CD4-positive, alpha-beta T cell treated with Interleukin-4 for 1 hour (primary cell): ENCODE results near the gene MMP28.
"Not testable (repeated sequence)": the region's sequence is repeated elsewhere in the genome, so short reads cannot be mapped to it uniquely, and the experiment has no call there.

Experiments
- DNase-seq, 2 donors: peaks; one replicate each; pipeline ENCODE4 v3.0.0-alpha.2; 2020 to 2022

MMP28 gene

DNA sequence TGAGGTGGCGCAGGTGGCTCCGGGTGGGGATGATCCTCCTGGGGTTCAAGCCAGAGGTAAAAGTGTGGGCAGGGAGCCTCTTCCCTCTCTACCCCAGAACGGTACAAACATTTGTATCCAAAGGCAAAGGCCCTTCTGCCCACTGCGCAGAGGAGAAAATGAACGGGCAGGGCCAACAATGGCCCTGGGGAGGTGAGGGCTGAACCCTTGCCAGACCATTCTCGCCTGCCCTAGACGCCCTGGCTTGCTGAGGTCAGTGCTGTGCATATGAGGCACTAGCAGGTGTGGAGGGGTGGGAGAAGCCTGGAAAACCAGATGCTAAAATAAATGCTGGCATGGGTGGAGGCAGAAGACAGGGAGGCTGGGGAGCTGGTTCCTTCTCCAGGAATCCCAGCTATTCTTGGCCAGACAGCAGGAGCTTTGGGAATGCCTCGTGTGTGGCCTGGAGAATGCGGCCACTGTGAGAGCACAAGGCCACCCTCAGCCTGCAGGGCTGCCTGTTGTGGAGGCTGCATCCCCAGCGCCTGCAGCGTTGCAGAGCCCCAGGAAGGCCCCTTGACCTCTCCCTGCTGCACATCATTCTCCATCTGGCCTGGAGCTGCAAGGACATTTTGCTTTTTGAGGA is 30.2 kb downstream of the MMP28 start:
- DNase-seq, result no peak

DNA sequence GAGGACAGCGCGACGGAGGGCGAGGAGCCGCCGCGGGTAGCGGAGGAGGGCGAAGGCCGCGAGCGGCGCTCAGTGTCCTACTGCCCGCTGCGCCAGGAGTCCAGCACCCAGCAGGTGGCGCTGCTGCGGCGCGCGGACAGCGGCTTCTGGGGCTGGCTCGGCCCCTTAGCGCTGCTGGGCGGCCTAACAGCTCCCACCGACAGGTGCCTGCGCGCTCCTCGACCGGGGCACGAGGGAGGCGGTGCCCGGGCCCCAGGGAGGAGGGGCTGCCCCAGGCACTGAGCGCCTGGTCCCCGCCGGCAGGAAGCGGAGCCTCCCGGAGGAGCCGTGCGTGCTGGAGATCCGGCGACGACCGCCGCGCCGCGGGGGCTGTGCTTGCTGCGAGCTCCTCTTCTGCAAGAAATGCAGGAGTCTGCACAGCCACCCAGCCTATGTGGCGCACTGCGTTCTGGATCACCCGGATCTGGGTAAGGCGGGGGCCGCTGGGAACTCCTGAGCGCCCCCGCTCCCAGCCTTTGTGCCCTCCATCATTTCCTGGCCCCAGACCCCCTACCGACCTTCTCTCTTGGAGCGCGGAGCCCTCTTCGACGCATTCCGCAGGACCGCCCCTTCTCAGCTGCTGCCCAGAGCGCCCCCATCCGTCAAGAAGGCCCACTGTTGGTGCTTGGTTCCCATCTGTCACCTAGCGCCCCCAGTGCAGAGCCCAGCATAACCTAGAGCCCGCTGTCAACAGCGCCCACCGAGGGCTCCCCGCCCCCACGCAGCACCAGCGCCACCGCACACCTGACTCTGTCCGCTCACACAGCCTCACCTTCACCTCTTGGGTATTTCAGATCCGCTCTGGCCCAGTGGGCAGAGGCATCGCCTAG is 31.1 kb downstream of the MMP28 start:
- DNase-seq, result peak; percentile 88

GRCh38 chr17:35763767-35764122 is 31.7 kb downstream of the MMP28 start:
- no peak for DNase-seq

DNA sequence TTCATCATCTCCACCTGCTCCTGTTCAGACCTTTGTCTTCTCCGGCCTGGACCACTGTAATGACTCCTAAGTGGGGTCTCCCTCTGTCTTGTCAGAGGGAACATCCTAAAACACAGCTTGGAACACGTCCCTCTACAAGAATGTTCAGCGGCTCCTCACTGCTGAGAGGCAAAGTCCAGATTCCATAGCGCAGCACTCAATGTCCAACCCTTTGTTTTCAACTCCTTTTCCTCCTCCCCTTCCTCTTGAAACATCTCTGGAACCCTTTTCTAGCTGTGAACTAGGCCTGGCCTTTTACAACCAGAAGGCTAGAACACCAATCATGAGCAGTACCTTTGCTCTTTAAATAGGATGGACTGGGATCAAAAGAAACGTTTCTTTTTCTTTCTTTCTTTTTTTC is 33.8 kb downstream of the MMP28 start:
- no peak for DNase-seq

GRCh38 chr17:35760587-35760986 is 34.9 kb downstream of the MMP28 start, which contains the start of gene C17orf50:
C17orf50 (plus strand) TSS chr17:35760887; CDS start chr17:35760942, 55 bp downstream.
- no peak for DNase-seq

- no peak for DNase-seq
Measured at GRCh38 chr17:35757243-35757642, 38.2 kb downstream of the MMP28 start.

DNA sequence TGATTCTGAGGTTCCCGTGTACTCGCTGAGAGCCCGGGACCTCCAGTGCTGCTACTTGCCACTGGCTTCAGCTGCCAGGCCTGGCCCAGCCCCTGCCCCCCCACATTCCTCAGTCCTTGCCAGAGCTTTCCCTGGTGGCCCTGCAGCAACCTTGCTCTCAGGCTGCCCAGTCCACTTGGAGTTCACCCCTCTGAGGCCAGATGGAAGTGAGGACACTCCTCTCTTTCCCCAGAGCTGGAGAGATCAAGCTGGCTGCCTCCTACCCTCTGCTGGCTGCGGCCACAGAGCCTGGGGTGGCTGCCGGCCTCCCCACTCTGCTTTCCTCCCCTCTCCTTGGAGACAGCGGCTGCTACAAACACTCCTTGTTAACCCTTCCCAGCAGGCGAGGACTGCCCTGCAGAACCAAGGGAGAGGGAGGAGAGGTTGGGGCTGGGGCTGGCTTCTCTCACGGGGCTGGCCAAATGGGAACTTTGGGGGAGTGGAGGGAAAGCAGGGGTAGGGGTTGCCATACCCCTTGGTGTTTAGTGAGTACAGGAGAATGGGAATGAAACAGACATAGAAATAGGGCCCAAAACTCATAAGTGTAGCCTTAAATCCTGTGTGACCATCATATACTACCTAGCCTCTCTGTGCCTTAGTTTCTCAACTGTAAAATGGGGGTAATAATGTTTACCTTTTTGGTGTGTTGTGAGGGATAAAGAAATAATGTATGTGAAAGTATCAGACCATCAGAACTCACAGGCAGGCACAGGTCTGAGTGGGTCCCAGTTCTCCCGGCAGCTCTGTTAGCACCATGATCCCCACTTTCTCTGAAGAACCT is 42.3 kb downstream of the MMP28 start, which contains the start of gene GAS2L2:
TSS of gene GAS2L2 (minus strand) at position 295 of the 820 bp plus-strand sequence. CDS start 389 bp downstream, outside the sequence.
- DNase-seq, result no peak

GRCh38 chr17:35752471-35752870 is 43.0 kb downstream of the MMP28 start:
- no peak for DNase-seq

GRCh38 chr17:35751541-35751940 is 43.9 kb downstream of the MMP28 start:
- DNase-seq, result not testable (repeated sequence)

- no peak for DNase-seq
Measured at GRCh38 chr17:35750526-35751395, 44.7 kb downstream of the MMP28 start.

DNA sequence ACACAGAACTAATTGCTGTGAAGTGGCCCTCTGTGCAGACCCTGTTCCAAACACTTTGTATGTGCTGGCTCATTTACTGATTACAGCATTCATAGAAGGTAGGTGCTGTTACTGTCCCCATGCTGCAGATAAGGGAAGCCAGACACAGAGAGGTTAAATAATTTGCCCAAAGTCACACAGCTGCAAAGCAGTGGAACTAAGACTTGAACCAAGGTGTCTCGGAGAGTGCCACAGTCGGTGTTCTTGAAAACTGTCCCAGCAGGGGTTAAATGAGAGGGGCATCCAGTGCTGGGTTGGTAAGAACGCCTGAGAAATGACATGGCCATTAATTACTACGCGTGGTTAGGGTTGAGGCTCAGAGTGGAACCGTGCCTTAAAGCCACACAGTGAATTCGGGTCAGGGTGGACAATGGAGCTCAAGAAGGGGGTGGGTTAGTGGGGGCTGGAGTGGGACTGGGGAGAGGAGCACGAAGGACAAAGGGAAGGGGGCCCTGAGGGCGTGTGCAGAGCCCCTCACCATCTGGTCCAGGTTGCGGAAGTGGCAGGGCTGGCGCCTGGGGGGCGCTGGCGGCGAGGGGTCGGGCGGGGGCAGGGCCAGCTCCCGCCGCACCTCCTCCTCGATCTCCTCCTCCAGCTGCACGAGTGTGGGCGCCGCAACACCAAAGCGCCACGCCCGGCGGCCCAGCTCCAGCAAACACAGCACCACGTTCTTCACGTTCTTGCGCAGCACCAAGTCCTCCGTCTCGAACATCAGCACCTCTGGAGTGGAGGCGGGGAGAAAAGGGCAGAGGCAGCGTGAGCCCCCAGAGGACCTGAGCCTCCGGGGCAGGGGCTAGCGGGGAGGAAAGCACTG is 45.7 kb downstream of the MMP28 start:
- DNase-seq, result no peak

DNA sequence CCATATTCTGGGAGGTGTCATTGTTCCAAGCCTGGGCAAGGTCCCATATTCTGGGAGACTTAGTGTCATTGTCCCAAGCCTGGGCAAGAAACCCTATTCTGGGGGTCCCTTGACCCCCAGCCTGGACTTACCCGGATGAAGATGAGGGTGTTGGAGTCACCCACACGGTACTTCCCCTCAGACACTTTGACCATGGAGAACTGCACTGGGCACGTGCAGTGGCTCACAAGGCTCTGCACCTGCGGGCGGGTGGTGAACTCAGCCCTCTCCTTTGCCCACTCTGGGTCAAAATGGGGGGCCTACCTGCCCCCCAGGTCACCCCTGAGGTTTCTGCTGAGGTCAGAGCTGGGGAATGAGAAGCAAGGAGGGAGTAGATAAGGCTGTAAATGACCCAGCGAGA is 46.5 kb downstream of the MMP28 start:
- DNase-seq, result no peak

- no peak for DNase-seq
Measured at GRCh38 chr17:35748341-35748841, 47.0 kb downstream of the MMP28 start.

- DNase-seq, result peak; percentile 79 to 82
Measured at GRCh38 chr17:35747540-35748017, 47.9 kb downstream of the MMP28 start.

- no peak for DNase-seq
Measured at GRCh38 chr17:35745749-35746320, 49.6 kb downstream of the MMP28 start.

DNA sequence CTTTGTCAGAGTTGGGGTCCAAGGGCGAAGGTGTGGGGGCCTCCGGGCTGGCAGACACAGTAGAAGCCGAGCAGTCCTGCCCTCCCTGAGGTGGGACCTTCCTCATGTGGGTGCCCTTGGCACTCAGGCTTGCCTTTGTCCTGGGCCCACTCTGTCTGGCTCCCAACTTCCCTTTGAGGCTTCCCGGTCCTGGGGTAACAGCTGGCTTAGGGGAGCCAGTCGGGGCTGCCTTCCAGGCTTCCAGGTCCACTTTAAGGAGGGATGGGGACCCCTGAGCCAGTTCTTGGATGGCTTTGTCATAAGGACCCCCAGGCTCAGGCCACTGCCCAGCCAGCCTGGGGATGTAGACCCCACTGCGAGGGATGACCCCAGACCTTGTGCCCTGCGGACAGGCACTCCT is 50.2 kb downstream of the MMP28 start:
- no peak for DNase-seq

- DNase-seq, result no peak
Measured at GRCh38 chr17:35744830-35745229, 50.6 kb downstream of the MMP28 start.

- no peak for DNase-seq
Measured at GRCh38 chr17:35743626-35744328, 51.7 kb downstream of the MMP28 start.

DNA sequence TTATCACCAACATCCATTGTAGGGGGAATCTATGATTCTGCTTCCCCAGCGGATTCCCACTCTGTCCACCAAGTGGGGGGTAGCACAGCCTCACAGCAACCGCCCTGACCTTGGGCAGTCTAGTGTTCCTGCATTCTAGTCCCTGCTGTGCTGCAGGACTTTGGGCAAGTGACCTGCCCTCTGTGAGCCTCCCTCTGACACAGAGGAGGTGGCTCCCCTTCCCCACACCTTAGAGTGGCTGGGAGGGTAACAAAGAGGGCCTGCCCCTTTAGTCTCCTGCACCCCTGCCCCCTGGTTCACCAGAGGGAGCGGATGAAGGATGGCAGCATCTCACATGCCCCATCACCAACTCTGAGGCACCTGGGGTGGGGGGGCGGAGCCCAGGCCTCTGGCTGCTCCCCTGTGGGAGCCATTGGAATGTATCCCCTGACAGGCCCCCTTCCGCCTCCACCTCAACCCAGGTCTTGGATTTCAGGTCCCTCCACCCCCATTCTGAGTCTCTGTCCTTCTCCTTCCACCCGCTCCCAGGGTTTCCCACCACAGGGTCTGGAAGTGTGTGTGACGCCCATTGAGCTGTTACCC is 52.5 kb downstream of the MMP28 start:
- DNase-seq, result no peak

DNA sequence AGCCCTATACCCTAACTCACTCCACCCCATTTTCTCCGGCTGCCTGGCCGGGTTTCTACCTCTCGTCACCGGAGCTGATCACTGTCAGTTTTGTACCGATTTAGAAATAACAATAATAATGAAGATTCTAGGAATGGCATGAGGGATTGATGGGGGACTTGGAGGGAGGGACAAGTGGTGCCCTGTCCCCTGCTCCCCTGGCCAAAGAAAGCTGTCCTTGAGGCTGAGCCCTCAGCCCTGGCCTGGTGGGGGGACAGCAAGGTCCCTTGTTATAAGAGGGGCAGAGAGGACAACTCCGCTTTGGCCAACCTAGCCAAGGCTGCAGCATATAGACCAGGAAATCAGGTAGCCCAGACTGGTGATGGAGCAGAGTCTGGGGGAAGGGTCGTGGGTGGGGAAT is 52.9 kb downstream of the MMP28 start:
- no peak for DNase-seq
